Neuronal stem cell (in vitro differentiated cells): Measurements from ENCODE around the gene CEL.
"Not testable (repeated sequence)": the region's sequence is repeated elsewhere in the genome, so short reads cannot be mapped to it uniquely, and the experiment has no call there.

Experiments
- DNase-seq: peaks from one replicate; pipeline ENCODE4 v3.0.0-alpha.2; 2013; ENCODE audit warnings: low spot score
- H2AFZ ChIP-seq: one replicate; pipeline ENCODE4 v1.6.1; 2013; ENCODE audit warnings: mild to moderate bottlenecking, low read length, inconsistent platforms
- H2AK5ac ChIP-seq: 2 replicates; pipeline ENCODE4 v1.6.1; 2013; ENCODE audit warnings: low read depth, mild to moderate bottlenecking, inconsistent platforms, low read length, moderate library complexity, mixed read lengths
- H2BK120ac ChIP-seq: 2 replicates; pipeline ENCODE4 v1.6.1; 2013; ENCODE audit warnings: low read depth, mild to moderate bottlenecking, inconsistent platforms, low read length, moderate library complexity, mixed read lengths
- H2BK12ac ChIP-seq: one replicate; pipeline ENCODE4 v1.6.1; 2013; ENCODE audit warnings: low read length, inconsistent platforms
- H2BK15ac ChIP-seq: 2 replicates; pipeline ENCODE4 v1.6.1; 2013; ENCODE audit warnings: mild to moderate bottlenecking, low read length, inconsistent platforms, mixed read lengths
- H2BK5ac ChIP-seq: one replicate; pipeline ENCODE4 v1.6.1; 2013; ENCODE audit warnings: inconsistent platforms, mild to moderate bottlenecking, low read length, moderate library complexity
- H3K14ac ChIP-seq: one replicate; pipeline ENCODE4 v1.6.1; 2013; ENCODE audit warnings: low read length, inconsistent platforms
- H3K18ac ChIP-seq: 2 replicates; pipeline ENCODE4 v1.6.1; 2013; ENCODE audit warnings: low read length, inconsistent platforms
- H3K23ac ChIP-seq: 2 replicates; pipeline ENCODE4 v1.6.1; 2013; ENCODE audit warnings: low read depth, mild to moderate bottlenecking, mixed read lengths, low read length, inconsistent platforms; ENCODE audit not compliant: poor library complexity
- H3K27ac ChIP-seq: replicated peaks from 3 replicates; pipeline ENCODE4 v1.5.1; 2013; ENCODE audit warnings: low read length, inconsistent platforms
- H3K27me3 ChIP-seq, 3 experiments: 2 replicates each; pipeline ENCODE4 v1.6.1; 2013; ENCODE audit warnings: low read length in 3 of 3, mild to moderate bottlenecking in 2 of 3, inconsistent platforms in 1 of 3, low read depth in 1 of 3, mixed read lengths in 1 of 3, moderate library complexity in 1 of 3; ENCODE audit not compliant: control insufficient read depth in 3 of 3, insufficient read depth in 3 of 3
- H3K36me3 ChIP-seq, 2 donors: replicated peaks in 1 of 2; 2 replicates each; pipeline ENCODE4 v1.6.1; 2013; ENCODE audit warnings: low read length in 2 of 2; ENCODE audit not compliant: control insufficient read depth in 2 of 2, insufficient read depth in 2 of 2
- H3K4ac ChIP-seq: 2 replicates; pipeline ENCODE4 v1.6.1; 2013; ENCODE audit warnings: inconsistent platforms, mild to moderate bottlenecking, low read length, moderate library complexity
- H3K4me1 ChIP-seq, 2 donors: 1 replicate in 1 of 2; 2 replicates in 1 of 2; pipeline ENCODE4 v1.6.1; 2013; ENCODE audit warnings: low read length in 2 of 2, low read depth in 1 of 2; ENCODE audit not compliant: control insufficient read depth in 2 of 2, insufficient read depth in 1 of 2
- H3K4me2 ChIP-seq: one replicate; pipeline ENCODE4 v1.6.1; 2013; ENCODE audit warnings: mild to moderate bottlenecking, low read length, inconsistent platforms; ENCODE audit not compliant: insufficient read depth, poor library complexity, severe bottlenecking
- H3K4me3 ChIP-seq, 2 donors: 2 replicates each; pipeline ENCODE4 v1.5.1; 2013; ENCODE audit warnings: low read length in 2 of 2, mild to moderate bottlenecking in 2 of 2, inconsistent platforms in 1 of 2, moderate library complexity in 1 of 2
- H3K79me1 ChIP-seq: one replicate; pipeline ENCODE4 v1.6.1; 2013; ENCODE audit warnings: low read depth, mild to moderate bottlenecking, inconsistent platforms, low read length, moderate library complexity
- H3K9ac ChIP-seq: one replicate; pipeline ENCODE4 v1.6.1; 2013; ENCODE audit warnings: mild to moderate bottlenecking, low read depth, low read length, inconsistent platforms; ENCODE audit not compliant: poor library complexity
- H3K9me3 ChIP-seq, 2 donors: replicated peaks in 1 of 2; 2 replicates each; pipeline versions ENCODE3 to v1.6.1; 2013; ENCODE audit warnings: low read length in 2 of 2, mild to moderate bottlenecking in 2 of 2, inconsistent platforms in 1 of 2, low read depth in 1 of 2, mixed read lengths in 1 of 2, moderate library complexity in 1 of 2; ENCODE audit not compliant: control insufficient read depth in 2 of 2, insufficient read depth in 1 of 2
- H4K8ac ChIP-seq: one replicate; pipeline ENCODE4 v1.6.1; 2013; ENCODE audit warnings: low read depth, mild to moderate bottlenecking, inconsistent platforms, low read length, moderate library complexity
- H4K91ac ChIP-seq: one replicate; pipeline ENCODE4 v1.6.1; 2013; ENCODE audit warnings: low read length, low read depth, mild to moderate bottlenecking, inconsistent platforms; ENCODE audit not compliant: poor library complexity
- WGBS, 2 donors: extraction: QIAGEN DNeasy Blood & Tissue Kit; methylation state at CpG; one replicate each; pipeline ENCODE4 v1.1.7; 2013; ENCODE audit warnings: missing lambda C conversion rate in 2 of 2, mixed read lengths in 1 of 2; ENCODE audit not compliant: insufficient read length in 2 of 2, insufficient replicate concordance in 1 of 2; ENCODE audit errors: extremely low coverage in 2 of 2; 5-methylcytosine and 5-hydroxymethylcytosine counted together

The CEL gene

GRCh38 chr9:133059623-133060022, 2.2 kb upstream of the CEL start:
- peak overlapping the region; percentile 53 for H3K4ac ChIP-seq
- WGBS, 2 donors = no CpG with 5 or more reads among the region's 7 CpGs
- H3K4me2 ChIP-seq = no peak overlapping the region
- no peak overlapping the region for H3K27ac ChIP-seq
- H3K4me3 ChIP-seq = no peak overlapping the region
- no peak overlapping the region for H2BK12ac ChIP-seq
- no peak overlapping the region for H2AFZ ChIP-seq
- DNase-seq = no peak
- peaks cover 13 to 17% of the 10 kb centered on the region in 2 donors for H3K4me1 ChIP-seq
- no peak overlapping the region for H4K8ac ChIP-seq
- H3K18ac ChIP-seq = peak overlapping the region; percentile 19
- no peak overlapping the region for H2BK15ac ChIP-seq
- H3K9me3 ChIP-seq = no peaks in the 10 kb centered on the region
- no peak overlapping the region for H2BK120ac ChIP-seq
- H3K36me3 ChIP-seq = peaks cover 28 to 42% of the 10 kb centered on the region in 2 donors
- no peaks in the 10 kb centered on the region for H3K27me3 ChIP-seq
- H2BK5ac ChIP-seq = no peak overlapping the region
- H3K23ac ChIP-seq = no peak overlapping the region
- no peak overlapping the region for H2AK5ac ChIP-seq
- peaks cover 4% of the 10 kb centered on the region for H3K79me1 ChIP-seq
- H3K14ac ChIP-seq = no peak overlapping the region
- H4K91ac ChIP-seq = no peak overlapping the region
- no peak overlapping the region for H3K9ac ChIP-seq

GRCh38 chr9:133060417-133060841, 1.4 kb upstream of the CEL start:
- Histone ChIP-seq H3K4me3 (no peak overlapping the region), H3K79me1 (peaks cover 4% of the 10 kb centered on the region), H3K36me3 (peaks cover 22 to 34% of the 10 kb centered on the region in 2 donors), H3K14ac (no peak overlapping the region), H3K23ac (no peak overlapping the region), H3K18ac (no peak overlapping the region), H2BK12ac (no peak overlapping the region), H3K9ac (no peak overlapping the region), H3K4ac (no peak overlapping the region), H2BK15ac (no peak overlapping the region), H2AFZ (no peak overlapping the region), H3K27ac (peak overlapping the region; percentile 14), H3K4me1 (peaks cover 13 to 17% of the 10 kb centered on the region in 2 donors), H3K9me3 (no peaks in the 10 kb centered on the region), H4K8ac (no peak overlapping the region), H4K91ac (no peak overlapping the region), H3K4me2 (no peak overlapping the region), H2AK5ac (no peak overlapping the region), H3K27me3 (no peaks in the 10 kb centered on the region), H2BK5ac (peak overlapping the region; percentile 19), H2BK120ac (no peak overlapping the region)
- no peak for DNase-seq
- no CpG with 5 or more reads among the region's 6 CpGs for WGBS, 2 donors

- H3K14ac ChIP-seq = peak overlapping the region; percentile 71
- not testable (repeated sequence) for H3K79me1 ChIP-seq, DNase-seq, H2BK15ac ChIP-seq, H3K4me2 ChIP-seq, H3K27me3 ChIP-seq, H2AFZ ChIP-seq, H3K4ac ChIP-seq, H3K9me3 ChIP-seq, H3K4me3 ChIP-seq, H2BK12ac ChIP-seq, H3K9ac ChIP-seq, H2BK5ac ChIP-seq, H2BK120ac ChIP-seq, H3K23ac ChIP-seq
- peak overlapping the region; percentile 65 for H4K8ac ChIP-seq
- H4K91ac ChIP-seq = peak overlapping the region; percentile 99
- peak overlapping the region; percentile 96 for H3K18ac ChIP-seq
- peaks cover 13 to 17% of the 10 kb centered on the region in 2 donors for H3K4me1 ChIP-seq
- peak overlapping the region; percentile 89 for H3K27ac ChIP-seq
- peak overlapping the region; percentile 94 for H2AK5ac ChIP-seq
- no CpG with 5 or more reads among the region's 14 CpGs for WGBS, 2 donors
- peaks cover 23 to 27% of the 10 kb centered on the region in 2 donors for H3K36me3 ChIP-seq
Observed at GRCh38 chr9:133061019-133061763, 590 bp upstream of the CEL start.

- not testable (repeated sequence) for H2AK5ac ChIP-seq, H2BK5ac ChIP-seq, H3K18ac ChIP-seq, H3K27ac ChIP-seq, H3K4me3 ChIP-seq, H2BK15ac ChIP-seq, DNase-seq, H2BK120ac ChIP-seq, H3K9me3 ChIP-seq, H3K23ac ChIP-seq, H3K27me3 ChIP-seq, H4K91ac ChIP-seq, H3K79me1 ChIP-seq, H2BK12ac ChIP-seq, H3K4me2 ChIP-seq, H3K9ac ChIP-seq, H4K8ac ChIP-seq, H3K14ac ChIP-seq, H3K4ac ChIP-seq, H2AFZ ChIP-seq
- WGBS, 2 donors = no CpG with 5 or more reads among the region's 8 CpGs
- Histone ChIP-seq H3K36me3 (peaks cover 13 to 14% of the 10 kb centered on the region in 2 donors), H3K4me1 (peaks cover 13 to 17% of the 10 kb centered on the region in 2 donors)
Observed at GRCh38 chr9:133062569-133062968, 788 bp downstream of the CEL start.
